Measurements from ENCODE around the gene SBNO1.
A peak's percentile ranks its signal among the peaks of the same experiment; 100 is the strongest.
"Not testable (repeated sequence)": the region's sequence is repeated elsewhere in the genome, so short reads cannot be mapped to it uniquely, and the experiment has no call there.

The SBNO1 gene

DNA sequence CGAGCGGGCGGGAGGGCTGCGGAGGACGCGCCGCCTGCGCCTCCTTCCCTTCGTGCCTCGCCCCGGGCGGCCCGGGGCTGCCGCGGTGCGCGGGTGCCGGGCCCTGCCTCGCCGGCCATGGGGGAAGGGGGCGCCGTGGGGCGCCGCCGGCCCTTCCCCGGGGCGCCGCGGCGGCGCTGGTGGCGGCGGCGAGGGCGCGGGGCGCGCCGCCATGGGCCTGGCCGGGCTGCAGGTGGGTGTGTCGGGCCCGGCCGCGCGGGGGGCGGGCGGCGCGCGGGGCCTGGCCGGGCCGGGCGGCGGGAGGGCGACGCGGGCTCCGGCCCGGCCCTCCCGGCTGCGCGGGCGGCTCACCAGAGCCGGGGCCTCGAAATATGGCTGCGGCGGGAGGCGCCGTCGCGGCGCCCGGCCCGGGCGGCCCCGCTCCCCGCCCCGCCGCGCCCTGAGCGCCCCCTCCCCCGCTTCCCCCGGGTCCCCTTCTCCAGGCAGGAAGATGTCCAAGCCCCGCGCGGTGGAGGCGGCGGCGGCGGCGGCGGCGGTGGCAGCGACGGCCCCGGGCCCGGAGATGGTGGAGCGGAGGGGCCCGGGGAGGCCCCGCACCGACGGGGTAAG, 24.4 kb upstream of the SBNO1 start:
- no peak for DNase-seq (ENCODE audit: low read depth in 2 of 2, low spot score in 1 of 2)

DNA sequence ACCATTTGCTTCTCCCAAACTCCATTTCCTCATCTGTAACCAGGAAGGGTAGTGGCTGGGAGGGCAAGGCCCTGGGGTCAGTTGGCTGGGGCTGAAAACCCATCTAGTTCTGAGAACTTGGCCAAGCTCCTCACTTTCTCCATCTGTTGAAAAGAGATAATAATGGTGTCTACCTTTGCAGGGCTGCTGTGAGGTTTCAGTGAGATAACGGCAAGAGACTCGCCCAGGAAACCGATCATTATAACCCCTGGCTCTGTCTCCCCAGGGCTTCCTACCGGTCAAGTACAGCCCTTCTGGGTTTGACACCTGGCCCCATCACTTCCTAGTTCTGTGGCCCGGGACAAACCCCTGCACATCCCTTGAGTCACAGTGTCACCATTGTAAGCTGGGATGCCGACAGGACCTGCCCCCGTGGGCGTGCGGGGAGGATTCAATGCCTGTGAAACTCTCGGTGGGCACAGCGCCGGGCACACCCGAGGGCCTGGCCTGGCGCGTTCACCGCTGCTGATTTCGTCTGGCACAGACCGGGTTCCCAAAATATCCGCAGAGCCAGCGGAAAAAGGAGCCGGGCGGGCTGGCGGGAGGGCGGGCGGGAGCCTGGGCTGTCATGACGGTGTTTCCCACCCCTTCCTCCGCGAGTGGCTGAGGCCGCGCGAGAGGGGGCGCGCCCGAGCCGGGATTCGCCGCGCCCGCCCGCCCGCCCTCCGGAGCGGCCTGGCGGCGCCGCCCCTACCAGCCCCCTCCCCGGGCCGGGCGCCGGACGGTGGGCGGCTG, 23.7 kb upstream of the SBNO1 start:
- DNase-seq (ENCODE audit: low read depth in 2 of 2, low spot score in 1 of 2): peak in 1 of 2 donors; percentile 50

DNA sequence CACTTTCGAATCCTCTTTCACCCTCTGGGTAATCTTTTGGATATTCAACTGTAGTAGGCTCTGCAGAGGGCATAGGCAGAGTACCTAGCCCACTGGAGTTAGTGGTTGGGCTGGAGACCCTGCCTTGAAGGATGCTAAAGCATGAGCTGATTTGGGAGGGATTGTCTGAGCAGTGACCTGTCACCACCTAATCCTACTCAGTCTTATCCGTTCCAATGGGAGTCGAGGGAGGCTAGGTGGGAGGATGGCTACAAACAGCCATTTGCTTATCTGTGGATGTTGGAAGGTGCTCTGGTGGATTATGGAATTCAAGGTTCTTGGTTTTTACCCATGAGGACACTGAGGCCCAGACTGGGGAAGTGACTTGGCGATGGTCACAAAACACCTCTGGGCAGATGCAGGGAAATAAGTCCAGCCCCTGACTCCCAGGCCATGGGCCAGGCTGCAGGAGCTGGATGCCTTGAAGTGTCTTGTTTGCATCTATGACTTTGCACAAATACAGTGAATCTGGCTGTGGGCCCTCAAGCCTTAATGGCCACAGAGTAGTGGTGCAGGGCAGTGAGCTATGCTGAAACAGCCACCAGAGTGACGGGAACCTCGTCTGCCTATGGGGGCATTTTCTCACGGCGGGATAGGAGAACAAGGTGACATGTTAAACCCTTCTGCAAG, 23.0 kb upstream of the SBNO1 start:
- no peak for DNase-seq (ENCODE audit: low read depth in 2 of 2, low spot score in 1 of 2)

- not testable (repeated sequence) for DNase-seq (ENCODE audit: low read depth in 2 of 2, low spot score in 1 of 2)
Measured at GRCh38 chr12:123385536-123385935, 20.9 kb upstream of the SBNO1 start.

- no peak for DNase-seq (ENCODE audit: low read depth in 2 of 2, low spot score in 1 of 2)
Measured at GRCh38 chr12:123384994-123385376, 20.3 kb upstream of the SBNO1 start.

DNA sequence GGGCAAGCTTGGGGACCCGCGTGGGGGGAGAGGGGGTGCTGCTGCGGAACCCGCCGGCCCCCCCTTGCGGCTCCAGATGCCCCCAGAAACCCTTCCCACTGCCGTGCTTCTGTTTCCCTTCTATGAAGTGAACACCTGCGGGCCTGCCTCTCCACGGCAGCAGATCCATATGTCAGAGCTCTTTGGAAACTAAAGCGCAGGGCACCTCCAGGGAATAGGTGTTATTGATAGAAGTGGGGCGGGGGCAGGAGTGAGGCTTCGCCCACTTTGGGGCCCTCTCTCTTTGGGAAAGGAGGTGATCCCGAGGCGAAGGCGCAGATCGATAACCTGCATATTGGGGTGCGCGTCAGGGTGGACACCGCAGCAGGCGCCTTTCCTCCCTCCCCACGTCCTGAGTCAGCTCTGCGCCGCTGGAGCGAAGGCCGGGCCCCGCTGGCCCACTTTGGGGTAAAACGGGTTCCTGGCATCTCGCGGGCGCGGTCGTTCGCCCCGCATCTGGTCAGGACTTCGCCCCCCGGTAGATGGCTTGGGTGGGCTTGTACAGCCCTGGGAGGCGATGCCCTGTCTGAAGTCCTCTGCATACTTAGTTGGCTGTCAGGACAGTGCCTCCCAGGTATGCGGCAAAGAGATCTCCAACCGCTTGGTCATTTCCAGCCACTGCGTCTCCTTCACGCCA, 19.8 kb upstream of the SBNO1 start:
- DNase-seq (ENCODE audit: low read depth in 2 of 2, low spot score in 1 of 2): no peak

- DNase-seq (ENCODE audit: low read depth in 2 of 2, low spot score in 1 of 2): no peak
Measured at GRCh38 chr12:123382684-123383083, 18.0 kb upstream of the SBNO1 start.

DNA sequence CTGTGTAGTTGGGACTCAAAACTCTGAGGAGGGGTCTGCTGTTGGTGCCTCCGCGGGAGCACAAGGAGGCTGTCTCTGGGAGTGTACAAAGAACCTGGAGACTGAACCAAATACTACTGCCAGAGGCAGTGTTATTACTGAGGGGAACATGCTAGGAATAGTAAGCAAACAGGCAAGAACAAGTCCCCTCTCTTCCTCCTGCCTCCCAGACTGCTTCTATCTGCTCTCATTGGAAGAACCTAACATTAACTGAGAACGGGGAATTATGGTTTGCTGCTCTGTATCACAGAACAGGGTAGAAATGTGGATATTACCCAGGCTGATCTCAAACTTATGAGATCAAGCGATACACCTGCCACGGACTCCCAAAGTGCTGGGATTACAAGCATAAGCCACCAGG, 14.7 kb upstream of the SBNO1 start:
- DNase-seq (ENCODE audit: low read depth in 2 of 2, low spot score in 1 of 2): no peak

GRCh38 chr12:123372415-123372814, 7.8 kb upstream of the SBNO1 start:
- not testable (repeated sequence) for DNase-seq (ENCODE audit: low read depth in 2 of 2, low spot score in 1 of 2)

GRCh38 chr12:123371667-123372368, 7.2 kb upstream of the SBNO1 start:
- DNase-seq (ENCODE audit: low read depth in 2 of 2, low spot score in 1 of 2): not testable (repeated sequence)

DNA sequence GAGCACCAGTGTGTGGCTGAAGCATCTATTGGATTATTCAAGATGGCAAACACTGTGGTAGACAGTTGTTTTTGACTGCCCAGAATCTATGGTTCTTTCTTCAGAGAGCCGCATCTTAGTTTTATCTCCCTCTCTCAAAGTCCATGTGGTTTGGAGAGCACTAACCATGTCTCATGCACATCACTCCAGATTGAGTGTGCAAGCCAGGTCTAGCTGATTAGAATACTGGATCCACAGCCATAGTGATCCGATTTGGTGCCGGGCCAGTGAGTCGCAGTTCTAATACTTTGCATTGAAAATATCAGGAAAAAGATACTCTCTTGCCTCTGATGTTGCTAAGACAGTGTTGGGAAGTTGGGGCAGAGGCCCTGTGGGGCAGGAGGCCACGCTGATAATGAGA, 4.6 kb upstream of the SBNO1 start:
- DNase-seq (ENCODE audit: low read depth in 2 of 2, low spot score in 1 of 2): no peak

DNA sequence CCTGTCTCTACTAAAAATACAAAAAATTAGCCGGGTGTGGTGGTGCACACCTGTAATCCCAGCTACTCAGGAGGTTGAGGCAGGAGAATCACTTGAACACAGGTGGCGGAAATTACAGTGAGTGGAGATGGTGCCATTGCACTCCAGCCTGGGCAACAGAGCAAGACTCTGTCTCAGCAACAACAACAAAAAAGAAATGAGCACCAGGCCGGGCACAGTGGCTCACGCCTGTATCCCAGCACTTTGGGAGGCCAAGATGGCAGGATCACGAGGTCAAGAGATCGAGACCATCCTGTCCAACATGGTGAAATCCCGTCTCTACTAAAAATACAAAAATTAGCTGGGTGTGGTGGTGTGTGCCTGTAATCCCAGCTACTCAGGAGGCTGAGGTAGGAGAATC, 3.8 kb upstream of the SBNO1 start:
- DNase-seq (ENCODE audit: low read depth in 2 of 2, low spot score in 1 of 2): not testable (repeated sequence)

GRCh38 chr12:123367511-123367910, 2.9 kb upstream of the SBNO1 start:
- DNase-seq (ENCODE audit: low read depth in 2 of 2, low spot score in 1 of 2): no peak

DNA sequence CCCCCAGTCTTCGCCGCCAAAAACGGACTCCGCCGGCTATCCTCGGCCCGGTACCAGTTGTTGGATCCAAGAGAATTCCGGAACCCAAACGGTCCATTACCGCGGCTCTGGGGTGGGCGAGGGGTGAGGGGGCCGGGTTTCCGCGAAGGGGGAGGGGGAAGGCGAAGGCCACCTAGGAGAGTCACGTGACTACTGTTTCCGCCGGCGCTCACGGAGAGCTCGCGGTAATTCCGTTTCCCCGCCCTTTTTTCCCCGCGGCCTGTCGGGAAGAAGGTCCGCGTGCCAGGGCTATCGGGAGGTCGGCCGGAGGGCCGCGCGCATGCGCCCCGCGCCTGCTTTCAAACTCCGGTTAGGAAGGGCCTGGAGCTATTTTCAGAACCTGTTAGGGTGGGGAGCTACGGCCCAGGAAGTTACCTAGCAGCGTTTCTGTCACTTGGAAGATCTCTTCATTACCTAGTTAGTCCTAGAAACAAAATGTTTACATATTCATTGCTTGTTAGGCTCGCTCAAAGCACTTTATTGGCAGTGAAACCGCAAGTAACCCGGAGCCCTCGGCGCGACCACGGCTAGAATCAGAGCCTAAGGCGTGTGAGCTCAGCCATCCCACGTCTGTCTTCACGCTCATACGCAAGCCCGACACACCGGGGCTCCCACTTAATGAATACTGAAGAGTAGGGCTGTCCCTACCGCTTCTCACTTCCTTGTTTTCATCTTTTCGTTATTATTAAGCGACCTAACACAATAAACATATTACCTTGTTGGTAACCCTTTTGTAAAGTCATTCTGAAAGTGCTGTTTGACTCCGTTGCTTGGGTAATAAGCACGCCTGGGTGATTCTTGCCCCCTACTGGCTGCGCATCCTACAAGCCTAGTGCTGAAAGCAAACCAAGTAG, 624 bp upstream of the SBNO1 start:
- DNase-seq (ENCODE audit: low read depth in 2 of 2, low spot score in 1 of 2): peak; percentile 88 to 94

GRCh38 chr12:123363740-123364531, 711 bp downstream of the SBNO1 start:
- peak in 1 of 2 donors; percentile 3 for DNase-seq (ENCODE audit: low read depth in 2 of 2, low spot score in 1 of 2)

DNA sequence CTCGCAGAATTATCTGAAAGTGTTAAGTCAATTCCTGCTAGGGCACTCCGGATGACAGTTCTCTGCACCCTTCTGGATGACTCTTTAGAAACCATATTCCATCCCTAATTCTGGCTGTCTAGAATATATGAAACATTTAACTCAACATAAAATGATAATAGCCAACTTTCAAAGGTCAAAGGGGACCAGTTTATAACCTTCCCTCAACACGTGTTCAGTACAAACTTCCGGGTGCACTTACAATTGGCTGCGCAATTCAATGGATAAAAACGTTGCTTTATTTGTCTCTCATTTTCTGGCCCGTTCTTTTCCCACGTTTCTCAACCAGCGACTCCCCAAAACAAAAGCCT, 1.3 kb downstream of the SBNO1 start:
- no peak for DNase-seq (ENCODE audit: low read depth in 2 of 2, low spot score in 1 of 2)

GRCh38 chr12:123358035-123358434, 6.6 kb downstream of the SBNO1 start:
- DNase-seq (ENCODE audit: low read depth in 2 of 2, low spot score in 1 of 2): no peak

GRCh38 chr12:123356159-123356670, 8.4 kb downstream of the SBNO1 start:
- no peak for DNase-seq (ENCODE audit: low read depth in 2 of 2, low spot score in 1 of 2)

DNA sequence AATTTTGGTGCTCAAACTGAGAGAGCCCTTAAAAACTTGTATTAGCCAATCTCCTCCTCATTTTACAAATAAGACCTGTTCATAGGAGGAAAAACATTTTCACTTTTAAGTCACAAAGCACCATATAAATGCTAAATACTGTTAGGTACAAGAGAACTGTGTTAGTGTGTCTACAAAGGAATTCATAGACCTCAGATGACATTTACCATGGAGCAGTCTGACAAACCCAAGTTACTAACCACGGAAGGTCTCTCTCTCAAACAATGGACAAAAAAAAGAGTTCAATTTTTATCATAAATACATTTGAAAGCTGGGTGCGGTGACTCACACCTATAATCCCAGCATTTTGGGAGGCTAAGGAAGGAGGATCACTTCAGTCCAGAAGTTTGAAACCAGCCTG, 10.0 kb downstream of the SBNO1 start:
- no peak for DNase-seq (ENCODE audit: low read depth in 2 of 2, low spot score in 1 of 2)
